SU-DHL-6 (cell line): ENCODE data around the gene KIF7.

Source experiments
- H2AFZ ChIP-seq: fragments of 200-600 bp; sonication (generic); 2 replicates; pipeline ENCODE4 v1.6.1; 2014; ENCODE audit warnings: low read depth, mild to moderate bottlenecking, moderate library complexity, mixed read lengths, antibody characterized with exemption, low read length; ENCODE audit not compliant: severe bottlenecking
- H3F3A ChIP-seq: fragments of 200-600 bp; shearing (Covaris generic); 2 replicates; pipeline ENCODE4 v1.6.0; 2016; ENCODE audit warnings: antibody characterized with exemption, mild to moderate bottlenecking; ENCODE audit not compliant: insufficient read depth
- H3K27ac ChIP-seq: fragments of 200-600 bp; sonication (generic); 2 replicates; pipeline ENCODE4 v1.5.1; 2016; ENCODE audit warnings: low read depth, mild to moderate bottlenecking, low read length, moderate library complexity, mixed read lengths
- H3K27me3 ChIP-seq: fragments of 200-600 bp; sonication (generic), shearing (Covaris generic); 2 replicates; pipeline ENCODE4 v1.6.0; 2014; ENCODE audit warnings: mild to moderate bottlenecking, low read length
- H3K36me3 ChIP-seq: fragments of 200-600 bp; sonication (generic); 2 replicates; pipeline ENCODE4 v1.6.1; 2014; ENCODE audit warnings: mild to moderate bottlenecking, low read length, mixed read lengths
- H3K4me2 ChIP-seq: fragments of 300-600, 200-600 bp; shearing (Covaris generic), sonication (generic); 2 replicates; pipeline ENCODE4 v1.6.0; 2014; ENCODE audit warnings: low read length, low read depth, mild to moderate bottlenecking; ENCODE audit not compliant: poor library complexity, severe bottlenecking
- H3K4me3 ChIP-seq: fragments of 200-600 bp; sonication (generic); 2 replicates; pipeline ENCODE4 v1.5.1; 2014; ENCODE audit warnings: antibody characterized with exemption, low read length, mild to moderate bottlenecking, mixed read lengths; ENCODE audit not compliant: insufficient read depth, poor library complexity, severe bottlenecking
- H3K79me2 ChIP-seq: fragments of 200-600 bp; sonication (generic); 2 replicates; pipeline ENCODE4 v1.6.1; 2014; ENCODE audit warnings: mild to moderate bottlenecking, low read length, moderate library complexity; ENCODE audit not compliant: insufficient read depth
- H3K9ac ChIP-seq: fragments of 200-600 bp; sonication (generic); 2 replicates; pipeline ENCODE4 v1.7.0; 2014; ENCODE audit warnings: mild to moderate bottlenecking, low read length
- H3K9me2 ChIP-seq: fragments of 200-600 bp; sonication (generic); replicated peaks from 2 replicates; pipeline ENCODE4 v1.6.1; 2014; ENCODE audit warnings: low read length; ENCODE audit not compliant: insufficient read depth
- H3K9me3 ChIP-seq: fragments of 200-600 bp; sonication (generic); 2 replicates; pipeline ENCODE4 v1.6.1; 2014; ENCODE audit warnings: low read length, mixed read lengths; ENCODE audit not compliant: insufficient read depth
- H4K20me1 ChIP-seq: fragments of 200-600 bp; sonication (generic); 2 replicates; pipeline ENCODE4 v1.6.1; 2014; ENCODE audit warnings: low read depth, mild to moderate bottlenecking, antibody characterized with exemption, low read length, moderate library complexity, mixed read lengths
- CTCF ChIP-seq: fragments of 200-600 bp; sonication (generic); IDR thresholded peaks from one replicate; pipeline ENCODE4 v1.5.1; 2017; ENCODE audit warnings: antibody characterized with exemption, mild to moderate bottlenecking, low read length, moderate library complexity; ENCODE audit not compliant: insufficient read depth, poor library complexity, severe bottlenecking
- EZH2phosphoT487 ChIP-seq: fragments of 200-600 bp; sonication (generic), shearing (Covaris generic); conservative IDR thresholded peaks from 2 replicates; pipeline ENCODE4 v1.6.1; 2018; ENCODE audit warnings: mild to moderate bottlenecking, antibody characterized with exemption, low read length, moderate library complexity, mixed read lengths

The KIF7 gene

DNA sequence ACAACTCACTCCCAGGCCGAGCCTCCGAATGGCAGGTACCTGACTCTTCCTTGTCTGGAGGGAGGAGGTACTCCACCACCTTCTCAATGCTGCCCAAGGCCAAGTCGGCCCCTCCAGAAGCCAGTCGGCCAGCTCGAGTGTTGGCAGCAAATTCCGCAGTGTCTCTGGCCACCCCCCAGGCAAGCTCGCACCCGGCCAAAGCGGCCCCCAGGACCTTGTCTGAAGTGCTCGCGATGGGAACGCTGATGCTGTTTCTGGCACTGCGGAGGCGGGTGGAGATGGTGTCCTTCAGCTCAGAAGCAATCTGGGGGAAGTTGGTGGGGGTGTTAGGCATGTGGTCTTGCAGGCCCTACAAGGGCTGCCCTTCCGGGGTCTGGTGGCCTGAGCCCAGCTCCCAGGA lies 14.7 kb upstream of the KIF7 start:
- Histone ChIP-seq H3K27ac (no peak overlapping the region), H3K79me2 (no peaks in the 10 kb centered on the region), H3K4me3 (no peak overlapping the region), H3K27me3 (0 out of 2 replicates have a peak, but pooled peaks cover under 1% of the 10 kb centered on the region), H2AFZ (no peak overlapping the region), H3K9ac (no peak overlapping the region), H3K9me2 (no peaks in the 10 kb centered on the region), H3K4me2 (no peak overlapping the region), H3K9me3 (no peaks in the 10 kb centered on the region), H4K20me1 (no peaks in the 10 kb centered on the region), H3K36me3 (no peaks in the 10 kb centered on the region), H3F3A (no peaks in the 10 kb centered on the region)
- no peak for TF ChIP-seq CTCF
- TF ChIP-seq EZH2phosphoT487 = no peak

DNA sequence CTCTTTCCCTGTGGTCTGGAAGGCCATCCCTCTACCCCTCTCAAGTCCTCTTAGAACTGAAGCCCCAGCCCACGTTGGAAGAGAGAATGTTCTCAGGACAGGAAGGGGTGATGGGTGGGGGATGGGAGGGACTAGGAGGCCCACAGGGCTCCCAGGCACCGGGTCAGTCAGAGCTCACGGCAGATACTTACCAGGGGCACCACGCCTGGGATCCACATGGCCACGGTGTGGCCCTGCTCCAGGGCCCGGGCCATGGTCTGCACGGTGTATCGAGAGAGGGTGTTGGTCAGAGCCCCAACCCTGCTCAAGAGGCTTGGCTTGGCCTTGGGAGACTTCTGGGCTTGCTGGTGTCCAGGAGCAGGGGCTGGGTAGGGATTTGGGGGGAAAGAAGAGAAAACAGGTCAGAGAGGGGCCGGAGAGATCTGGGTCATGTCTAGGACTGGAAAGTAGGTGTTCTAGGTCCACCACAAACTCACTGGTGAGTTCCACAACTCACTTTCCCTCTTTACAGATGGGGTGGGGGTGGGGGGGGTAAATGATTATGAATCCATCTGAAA lies 14.1 kb upstream of the KIF7 start:
- H3K9me2 ChIP-seq = no peaks in the 10 kb centered on the region
- no peak overlapping the region for H3K9ac ChIP-seq
- H3K4me3 ChIP-seq = no peak overlapping the region
- H3K36me3 ChIP-seq = no peaks in the 10 kb centered on the region
- TF ChIP-seq EZH2phosphoT487 (no peak), CTCF (no peak)
- H3K27ac ChIP-seq = no peak overlapping the region
- no peaks in the 10 kb centered on the region for H3K27me3 ChIP-seq
- no peak overlapping the region for H3K4me2 ChIP-seq
- H3K9me3 ChIP-seq = no peaks in the 10 kb centered on the region
- no peaks in the 10 kb centered on the region for H4K20me1 ChIP-seq
- no peaks in the 10 kb centered on the region for H3F3A ChIP-seq
- H3K79me2 ChIP-seq = no peaks in the 10 kb centered on the region
- H2AFZ ChIP-seq = no peak overlapping the region

GRCh38 chr15:89668171-89668570 lies 12.9 kb upstream of the KIF7 start:
- Histone ChIP-seq H3F3A (no peaks in the 10 kb centered on the region), H3K27ac (no peak overlapping the region), H3K79me2 (no peaks in the 10 kb centered on the region), H3K9me3 (no peaks in the 10 kb centered on the region), H3K4me2 (no peak overlapping the region), H3K9me2 (no peaks in the 10 kb centered on the region), H2AFZ (no peak overlapping the region), H3K27me3 (no peaks in the 10 kb centered on the region), H3K36me3 (no peaks in the 10 kb centered on the region), H3K9ac (no peak overlapping the region), H3K4me3 (no peak overlapping the region), H4K20me1 (no peaks in the 10 kb centered on the region)
- TF ChIP-seq EZH2phosphoT487 = no peak
- no peak for TF ChIP-seq CTCF

DNA sequence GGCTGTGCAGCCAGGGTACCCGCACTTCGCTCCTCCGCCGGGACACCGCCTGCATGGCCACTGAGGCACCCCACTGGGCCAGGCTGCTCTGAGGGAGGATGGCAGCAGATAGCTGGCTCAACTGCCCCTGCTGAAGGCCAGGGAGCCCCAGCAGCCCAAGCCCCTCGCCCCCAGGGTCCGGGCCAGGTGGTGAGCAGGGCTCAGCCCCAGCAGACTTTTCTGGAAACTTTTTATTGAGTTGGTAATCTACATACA lies 12.4 kb upstream of the KIF7 start:
- Histone ChIP-seq H2AFZ (no peak overlapping the region), H3K27ac (no peak overlapping the region), H4K20me1 (no peaks in the 10 kb centered on the region), H3K9me2 (no peaks in the 10 kb centered on the region), H3K79me2 (no peaks in the 10 kb centered on the region), H3K36me3 (no peaks in the 10 kb centered on the region), H3K9me3 (no peaks in the 10 kb centered on the region), H3K4me3 (no peak overlapping the region), H3K27me3 (no peaks in the 10 kb centered on the region), H3K9ac (no peak overlapping the region), H3K4me2 (no peak overlapping the region), H3F3A (no peaks in the 10 kb centered on the region)
- TF ChIP-seq EZH2phosphoT487 (no peak), CTCF (no peak)
